ENCODE results near the gene XPNPEP2.

Gene XPNPEP2

DNA sequence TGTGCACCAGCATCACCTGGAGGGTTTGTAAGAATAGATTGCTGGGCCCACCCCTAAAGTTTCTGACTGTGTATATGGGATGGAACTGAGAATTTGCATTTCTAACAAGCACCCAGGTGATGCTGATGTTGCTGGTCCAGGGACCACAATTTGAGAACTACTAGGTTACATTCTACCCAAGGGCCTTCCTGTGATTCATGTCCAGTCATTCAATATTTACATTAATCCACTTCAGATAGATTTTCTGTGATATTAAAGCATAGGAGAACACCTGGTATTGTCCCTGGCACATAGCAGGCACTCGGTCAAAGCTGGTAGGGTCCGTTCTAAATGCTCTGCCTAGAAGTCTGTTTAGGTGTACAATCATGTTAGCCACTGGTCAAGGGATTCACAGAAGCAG is 19.5 kb upstream of the XPNPEP2 start:
- no peaks in the 10 kb centered on the region for H3K27me3 ChIP-seq (ENCODE audit: insufficient read depth, low read length, poor library complexity)
- DNase-seq: no peak
- H3K36me3 ChIP-seq (ENCODE audit: insufficient read depth, low read length): no peaks in the 10 kb centered on the region
- no peak overlapping the region for H3K27ac ChIP-seq (ENCODE audit: low read length)
- no peak overlapping the region for H3K9ac ChIP-seq (ENCODE audit: low read depth, low read length)
- no peak overlapping the region for H3K4me3 ChIP-seq (ENCODE audit: low read depth in 1 of 2, low read length in 2 of 2)
- TF ChIP-seq EZH2 (IDR thresholded peaks at IDR 0.05; ENCODE audit: borderline replicate concordance, low read depth, low read length, severe bottlenecking): no peak
- TF ChIP-seq, protein P1, sequence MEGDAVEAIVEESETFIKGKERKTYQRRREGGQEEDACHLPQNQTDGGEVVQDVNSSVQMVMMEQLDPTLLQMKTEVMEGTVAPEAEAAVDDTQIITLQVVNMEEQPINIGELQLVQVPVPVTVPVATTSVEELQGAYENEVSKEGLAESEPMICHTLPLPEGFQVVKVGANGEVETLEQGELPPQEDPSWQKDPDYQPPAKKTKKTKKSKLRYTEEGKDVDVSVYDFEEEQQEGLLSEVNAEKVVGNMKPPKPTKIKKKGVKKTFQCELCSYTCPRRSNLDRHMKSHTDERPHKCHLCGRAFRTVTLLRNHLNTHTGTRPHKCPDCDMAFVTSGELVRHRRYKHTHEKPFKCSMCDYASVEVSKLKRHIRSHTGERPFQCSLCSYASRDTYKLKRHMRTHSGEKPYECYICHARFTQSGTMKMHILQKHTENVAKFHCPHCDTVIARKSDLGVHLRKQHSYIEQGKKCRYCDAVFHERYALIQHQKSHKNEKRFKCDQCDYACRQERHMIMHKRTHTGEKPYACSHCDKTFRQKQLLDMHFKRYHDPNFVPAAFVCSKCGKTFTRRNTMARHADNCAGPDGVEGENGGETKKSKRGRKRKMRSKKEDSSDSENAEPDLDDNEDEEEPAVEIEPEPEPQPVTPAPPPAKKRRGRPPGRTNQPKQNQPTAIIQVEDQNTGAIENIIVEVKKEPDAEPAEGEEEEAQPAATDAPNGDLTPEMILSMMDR (IDR thresholded peaks at IDR 0.05; ENCODE audit: borderline replicate concordance, extremely low read depth, low read length, poor library complexity, severe bottlenecking): no peak
- H3K4me2 ChIP-seq (ENCODE audit: insufficient read depth, low read length): no peak overlapping the region
- no peak overlapping the region for H2AFZ ChIP-seq (ENCODE audit: low read depth, low read length)
- H3K9me3 ChIP-seq (ENCODE audit: insufficient read depth, low read length, severe bottlenecking): no peaks in the 10 kb centered on the region
- H3K4me1 ChIP-seq (ENCODE audit: insufficient read depth, low read length): peaks cover 5% of the 10 kb centered on the region; the same call in 1 of the 2 replicates
- no peak for ATAC-seq (ENCODE audit: insufficient read depth, low read depth)
- no peaks in the 10 kb centered on the region for H3K79me2 ChIP-seq (ENCODE audit: insufficient read depth, low read length)
- H4K20me1 ChIP-seq (ENCODE audit: insufficient read depth, low read length): no peaks in the 10 kb centered on the region

GRCh38 chrX:129719931-129720530 is 18.7 kb upstream of the XPNPEP2 start:
- Histone ChIP-seq H3K27me3 (ENCODE audit: insufficient read depth, low read length, poor library complexity) (no peaks in the 10 kb centered on the region), H2AFZ (ENCODE audit: low read depth, low read length) (no peak overlapping the region), H3K9me3 (ENCODE audit: insufficient read depth, low read length, severe bottlenecking) (no peaks in the 10 kb centered on the region), H3K4me2 (ENCODE audit: insufficient read depth, low read length) (no peak overlapping the region), H3K9ac (ENCODE audit: low read depth, low read length) (no peak overlapping the region), H3K4me1 (ENCODE audit: insufficient read depth, low read length) (peaks cover 13% of the 10 kb centered on the region), H4K20me1 (ENCODE audit: insufficient read depth, low read length) (no peaks in the 10 kb centered on the region), H3K79me2 (ENCODE audit: insufficient read depth, low read length) (no peaks in the 10 kb centered on the region), H3K36me3 (ENCODE audit: insufficient read depth, low read length) (no peaks in the 10 kb centered on the region), H3K27ac (ENCODE audit: low read length) (peak overlapping the region; percentile 26; the same call in 1 of the 2 replicates), H3K4me3 (ENCODE audit: low read depth in 1 of 2, low read length in 2 of 2) (no peak overlapping the region)
- TF ChIP-seq, protein P1 (IDR thresholded peaks at IDR 0.05; ENCODE audit: borderline replicate concordance, extremely low read depth, low read length, poor library complexity, severe bottlenecking): no peak
- TF ChIP-seq EZH2 (IDR thresholded peaks at IDR 0.05; ENCODE audit: borderline replicate concordance, low read depth, low read length, severe bottlenecking): no peak
- ATAC-seq (ENCODE audit: insufficient read depth, low read depth): no peak
- DNase-seq: no peak

DNA sequence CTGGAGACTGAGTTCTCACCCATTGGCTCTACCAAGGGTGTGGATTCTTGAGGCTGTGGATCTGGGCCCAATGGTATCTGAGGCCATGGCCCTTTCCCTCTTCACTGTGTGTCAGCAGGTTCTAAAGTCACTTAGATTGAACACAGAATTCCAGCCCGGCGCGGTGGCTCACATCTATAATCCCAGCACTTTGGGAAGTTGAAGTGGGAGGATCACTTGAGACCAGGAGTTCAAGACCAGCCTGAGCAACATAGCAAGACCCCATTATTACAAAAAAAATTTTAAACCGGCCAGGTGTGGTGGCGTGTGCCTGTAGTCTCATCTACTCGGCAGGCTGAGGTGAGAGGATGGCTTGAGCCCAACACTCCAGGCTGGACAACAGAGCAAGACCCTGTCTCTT is 18.0 kb upstream of the XPNPEP2 start:
- no peak for ATAC-seq (ENCODE audit: insufficient read depth, low read depth)
- no peaks in the 10 kb centered on the region for H3K36me3 ChIP-seq (ENCODE audit: insufficient read depth, low read length)
- TF ChIP-seq EZH2 (IDR thresholded peaks at IDR 0.05; ENCODE audit: borderline replicate concordance, low read depth, low read length, severe bottlenecking): no peak
- TF ChIP-seq, protein P1 (IDR thresholded peaks at IDR 0.05; ENCODE audit: borderline replicate concordance, extremely low read depth, low read length, poor library complexity, severe bottlenecking): no peak

More for the DNA sequence above, 18.0 kb upstream of the XPNPEP2 start:
- no peaks in the 10 kb centered on the region for H3K79me2 ChIP-seq (ENCODE audit: insufficient read depth, low read length)
- peaks cover 18% of the 10 kb centered on the region for H3K4me1 ChIP-seq (ENCODE audit: insufficient read depth, low read length)
- no peak overlapping the region for H3K27ac ChIP-seq (ENCODE audit: low read length)
- no peak for DNase-seq
- no peak overlapping the region for H3K4me2 ChIP-seq (ENCODE audit: insufficient read depth, low read length)
- no peaks in the 10 kb centered on the region for H3K27me3 ChIP-seq (ENCODE audit: insufficient read depth, low read length, poor library complexity)
- no peaks in the 10 kb centered on the region for H4K20me1 ChIP-seq (ENCODE audit: insufficient read depth, low read length)
- H3K9ac ChIP-seq (ENCODE audit: low read depth, low read length): no peak overlapping the region
- no peaks in the 10 kb centered on the region for H3K9me3 ChIP-seq (ENCODE audit: insufficient read depth, low read length, severe bottlenecking)
- H2AFZ ChIP-seq (ENCODE audit: low read depth, low read length): no peak overlapping the region
- H3K4me3 ChIP-seq (ENCODE audit: low read depth in 1 of 2, low read length in 2 of 2): no peak overlapping the region

Data from DND-41 (cell line).